NT2/D1 (cell line): Measurements from ENCODE around the gene HOXA3.

Experiments
- SUZ12 ChIP-seq: IDR thresholded peaks from 2 replicates; pipeline ENCODE4 v1.6.1; 2011; ENCODE audit not compliant: insufficient read length, insufficient read depth; ENCODE audit errors: extremely low read depth
- YY1 ChIP-seq: IDR thresholded peaks from 2 replicates; pipeline ENCODE4 v1.6.1; 2011; ENCODE audit not compliant: insufficient read length, insufficient read depth

- TF ChIP-seq YY1 (no peak), SUZ12 (peak; percentile 10)
These were observed 38.2 kb downstream of the HOXA3 start for GRCh38 chr7:27113991-27114769.
